Umbilical cord (tissue), 2 donors: Measurements from ENCODE around the gene ACMSD. TPM values are rescaled to one million over a fixed set of nuclear protein-coding genes. Genes with fewer than 3 reads are reported as not detected.
"Not testable (repeated sequence)": the region's sequence is repeated elsewhere in the genome, so short reads cannot be mapped to it uniquely, and the experiment has no call there.

ENCODE experiments used
- DNase-seq: peaks from one replicate; pipeline ENCODE4 v3.0.0-alpha.2; 2015; ENCODE audit warnings: low spot score
- total RNA-seq: library from RNA; depleted of rRNA; stranded (reverse); fragments of >200 nt; gene quantifications from one replicate; pipeline ENCODE4 v1.2.3, GENCODE V29; 2014; ENCODE audit warnings: low replicate concordance; ENCODE audit not compliant: insufficient read depth

Gene ACMSD
- 3.1 TPM for total RNA-seq

- no peak for DNase-seq
Measured at GRCh38 chr2:134838143-134838620, at the start of gene ACMSD. Gene ACMSD, plus strand, starts transcription at chr2:134838616. Its CDS starts 67 bp downstream, at chr2:134838683.

GRCh38 chr2:134790487-134790886 is 47.9 kb upstream of the ACMSD start:
- no peak for DNase-seq

- DNase-seq, result no peak
Measured at GRCh38 chr2:134791616-134792015, 46.8 kb upstream of the ACMSD start.

- no peak for DNase-seq
Measured at GRCh38 chr2:134792186-134792585, 46.2 kb upstream of the ACMSD start.

- peak; percentile 46 for DNase-seq
Measured at GRCh38 chr2:134795765-134796164, 42.7 kb upstream of the ACMSD start.

- DNase-seq, result no peak
Measured at GRCh38 chr2:134796373-134796772, 42.0 kb upstream of the ACMSD start.

GRCh38 chr2:134799936-134800335 is 38.5 kb upstream of the ACMSD start:
- DNase-seq, result no peak

- DNase-seq, result no peak
Measured at GRCh38 chr2:134800341-134800740, 38.1 kb upstream of the ACMSD start.

- DNase-seq, result not testable (repeated sequence)
Measured at GRCh38 chr2:134803609-134804405, 34.6 kb upstream of the ACMSD start.

GRCh38 chr2:134815741-134816140 is 22.7 kb upstream of the ACMSD start:
- no peak for DNase-seq

- DNase-seq, result no peak
Measured at GRCh38 chr2:134818321-134818720, 20.1 kb upstream of the ACMSD start.

GRCh38 chr2:134819334-134819733 is 19.1 kb upstream of the ACMSD start:
- DNase-seq, result no peak

- DNase-seq, result no peak
Measured at GRCh38 chr2:134823431-134823830, 15.0 kb upstream of the ACMSD start.

GRCh38 chr2:134823832-134824231 is 14.6 kb upstream of the ACMSD start:
- no peak for DNase-seq

- not testable (repeated sequence) for DNase-seq
Measured at GRCh38 chr2:134825716-134826115, 12.7 kb upstream of the ACMSD start.

- DNase-seq, result no peak
Measured at GRCh38 chr2:134835471-134835870, 2.9 kb upstream of the ACMSD start.

- no peak for DNase-seq
Measured at GRCh38 chr2:134836986-134837385, 1.4 kb upstream of the ACMSD start.

GRCh38 chr2:134839649-134840048 is 1.2 kb downstream of the ACMSD start:
- DNase-seq, result no peak

- DNase-seq, result no peak
Measured at GRCh38 chr2:134842930-134843490, 4.6 kb downstream of the ACMSD start.

GRCh38 chr2:134843968-134844367 is 5.6 kb downstream of the ACMSD start:
- DNase-seq, result no peak

GRCh38 chr2:134845028-134845427 is 6.6 kb downstream of the ACMSD start:
- DNase-seq, result no peak

GRCh38 chr2:134845719-134846118 is 7.3 kb downstream of the ACMSD start:
- DNase-seq, result peak; percentile 22

GRCh38 chr2:134846213-134846612 is 7.8 kb downstream of the ACMSD start:
- no peak for DNase-seq
